DOHH2 (cell line): ENCODE data around the gene DBN1.
A peak's percentile ranks its signal among the peaks of the same experiment; 100 is the strongest.

Experiments used
- H3F3A ChIP-seq: fragments of 200-600 bp; sonication (generic), shearing (Covaris generic); 2 replicates; pipeline ENCODE4 v1.6.0; 2016; ENCODE audit warnings: antibody characterized with exemption, mild to moderate bottlenecking; ENCODE audit not compliant: control insufficient read depth, insufficient read depth
- H3K27ac ChIP-seq: fragments of 200-600 bp; sonication (generic); 2 replicates; pipeline ENCODE4 v1.5.1; 2014; ENCODE audit warnings: low read depth, mild to moderate bottlenecking, low read length, moderate library complexity
- H3K27me3 ChIP-seq: fragments of 200-600 bp; sonication (generic); 2 replicates; pipeline ENCODE4 v1.6.1; 2014; ENCODE audit warnings: mild to moderate bottlenecking, low read length, mixed read lengths; ENCODE audit not compliant: control insufficient read depth
- H3K36me3 ChIP-seq: fragments of 200-600 bp; sonication (generic); 2 replicates; pipeline ENCODE4 v1.6.1; 2014; ENCODE audit warnings: mild to moderate bottlenecking, low read length, moderate library complexity, mixed read lengths; ENCODE audit not compliant: control insufficient read depth
- H3K4me1 ChIP-seq: fragments of 200-600 bp; sonication (generic); 2 replicates; pipeline ENCODE4 v1.6.1; 2014; ENCODE audit warnings: mild to moderate bottlenecking, low read length, mixed read lengths; ENCODE audit not compliant: control insufficient read depth
- H3K4me2 ChIP-seq: fragments of 200-600 bp; sonication (generic); 2 replicates; pipeline ENCODE4 v1.6.0; 2014; ENCODE audit warnings: mild to moderate bottlenecking, low read length, moderate library complexity
- H3K4me3 ChIP-seq: fragments of 200-600 bp; sonication (generic); 2 replicates; pipeline ENCODE4 v1.5.1; 2014; ENCODE audit warnings: mild to moderate bottlenecking, low read length, mixed read lengths
- H3K79me2 ChIP-seq: fragments of 200-600 bp; sonication (generic); 2 replicates; pipeline ENCODE4 v1.6.1; 2014; ENCODE audit warnings: mild to moderate bottlenecking, low read length, mixed read lengths; ENCODE audit not compliant: control insufficient read depth
- H3K9me2 ChIP-seq: fragments of 200-600 bp; sonication (generic); replicated peaks from 2 replicates; pipeline ENCODE4 v1.6.1; 2014; ENCODE audit warnings: mild to moderate bottlenecking, low read length, mixed read lengths; ENCODE audit not compliant: control insufficient read depth
- H3K9me3 ChIP-seq: fragments of 200-600 bp; sonication (generic); 2 replicates; pipeline ENCODE4 v1.6.1; 2014; ENCODE audit warnings: antibody characterized with exemption, low read length, mixed read lengths; ENCODE audit not compliant: control insufficient read depth, insufficient read depth
- H4K20me1 ChIP-seq: fragments of 200-600 bp; sonication (generic); 2 replicates; pipeline ENCODE4 v1.6.0; 2014; ENCODE audit warnings: low read depth, mild to moderate bottlenecking, antibody characterized with exemption, low read length, moderate library complexity; ENCODE audit not compliant: control insufficient read depth, insufficient read depth
- EZH2phosphoT487 ChIP-seq: fragments of 200-600 bp; sonication (generic); IDR thresholded peaks from 2 replicates; pipeline ENCODE4 v1.6.1; 2017; ENCODE audit warnings: borderline replicate concordance, mild to moderate bottlenecking, antibody characterized with exemption, low read length, moderate library complexity, mixed read lengths
- TF ChIP-seq, protein P1 (sequence below): fragments of 200-600 bp; sonication (generic); IDR thresholded peaks from one replicate; pipeline ENCODE4 v1.5.1; 2014; ENCODE audit warnings: antibody characterized with exemption, mild to moderate bottlenecking, low read depth, low read length; ENCODE audit not compliant: poor library complexity, severe bottlenecking

The DBN1 gene

DNA sequence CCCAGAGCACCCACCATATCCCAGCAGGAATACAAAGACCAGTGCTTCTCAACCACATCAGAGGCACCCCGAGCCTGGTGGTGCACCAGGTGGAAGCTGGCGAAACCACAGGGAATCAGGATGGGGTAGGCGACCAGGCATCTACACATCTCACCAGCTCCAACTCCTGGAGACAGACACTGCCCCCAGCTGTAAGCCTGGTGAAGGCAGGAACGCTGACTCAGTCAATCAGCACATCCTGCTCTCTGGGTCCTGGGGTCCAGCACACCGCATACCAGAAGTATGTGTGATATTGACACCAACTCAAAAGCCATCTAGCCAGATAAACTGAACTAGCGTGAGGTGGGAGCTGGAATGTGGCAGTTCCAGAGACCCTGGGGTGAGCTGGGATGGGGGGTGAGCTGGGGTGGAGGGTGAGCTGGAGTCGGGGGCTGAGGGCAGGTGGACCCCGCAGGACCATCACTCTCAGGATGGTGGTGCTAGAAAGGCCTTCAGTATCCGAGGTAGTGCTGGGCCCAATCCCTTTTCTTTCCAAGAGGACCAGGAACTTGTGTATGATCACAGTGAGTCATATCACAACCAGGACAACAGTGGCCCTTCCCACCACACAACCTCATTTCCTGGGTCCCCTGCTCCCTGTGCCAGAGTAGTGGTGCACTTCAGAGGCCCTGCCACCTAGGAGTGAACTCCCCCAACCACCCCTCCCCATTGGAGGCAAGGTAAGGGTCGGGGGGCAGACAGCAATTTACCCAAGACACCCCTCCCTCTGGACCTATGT lies 2.5 kb downstream of the DBN1 start:
- Histone ChIP-seq H3K4me3 (no peak overlapping the region; the same call in 1 of the 2 replicates), H4K20me1 (peaks cover 13% of the 10 kb centered on the region; the same call in 1 of the 2 replicates), H3K9me3 (no peaks in the 10 kb centered on the region), H3K79me2 (peaks cover 36% of the 10 kb centered on the region), H3K4me2 (peak overlapping the region; percentile 16; the same call in 1 of the 2 replicates), H3K4me1 (peaks cover 41% of the 10 kb centered on the region), H3K9me2 (no peaks in the 10 kb centered on the region), H3K27me3 (no peaks in the 10 kb centered on the region), H3K27ac (no peak overlapping the region), H3F3A (0 out of 2 replicates have a peak, but pooled peaks cover 6% of the 10 kb centered on the region), H3K36me3 (peaks cover 37% of the 10 kb centered on the region)
- TF ChIP-seq EZH2phosphoT487 = no peak
- TF ChIP-seq, protein P1, sequence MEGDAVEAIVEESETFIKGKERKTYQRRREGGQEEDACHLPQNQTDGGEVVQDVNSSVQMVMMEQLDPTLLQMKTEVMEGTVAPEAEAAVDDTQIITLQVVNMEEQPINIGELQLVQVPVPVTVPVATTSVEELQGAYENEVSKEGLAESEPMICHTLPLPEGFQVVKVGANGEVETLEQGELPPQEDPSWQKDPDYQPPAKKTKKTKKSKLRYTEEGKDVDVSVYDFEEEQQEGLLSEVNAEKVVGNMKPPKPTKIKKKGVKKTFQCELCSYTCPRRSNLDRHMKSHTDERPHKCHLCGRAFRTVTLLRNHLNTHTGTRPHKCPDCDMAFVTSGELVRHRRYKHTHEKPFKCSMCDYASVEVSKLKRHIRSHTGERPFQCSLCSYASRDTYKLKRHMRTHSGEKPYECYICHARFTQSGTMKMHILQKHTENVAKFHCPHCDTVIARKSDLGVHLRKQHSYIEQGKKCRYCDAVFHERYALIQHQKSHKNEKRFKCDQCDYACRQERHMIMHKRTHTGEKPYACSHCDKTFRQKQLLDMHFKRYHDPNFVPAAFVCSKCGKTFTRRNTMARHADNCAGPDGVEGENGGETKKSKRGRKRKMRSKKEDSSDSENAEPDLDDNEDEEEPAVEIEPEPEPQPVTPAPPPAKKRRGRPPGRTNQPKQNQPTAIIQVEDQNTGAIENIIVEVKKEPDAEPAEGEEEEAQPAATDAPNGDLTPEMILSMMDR = no peak

DNA sequence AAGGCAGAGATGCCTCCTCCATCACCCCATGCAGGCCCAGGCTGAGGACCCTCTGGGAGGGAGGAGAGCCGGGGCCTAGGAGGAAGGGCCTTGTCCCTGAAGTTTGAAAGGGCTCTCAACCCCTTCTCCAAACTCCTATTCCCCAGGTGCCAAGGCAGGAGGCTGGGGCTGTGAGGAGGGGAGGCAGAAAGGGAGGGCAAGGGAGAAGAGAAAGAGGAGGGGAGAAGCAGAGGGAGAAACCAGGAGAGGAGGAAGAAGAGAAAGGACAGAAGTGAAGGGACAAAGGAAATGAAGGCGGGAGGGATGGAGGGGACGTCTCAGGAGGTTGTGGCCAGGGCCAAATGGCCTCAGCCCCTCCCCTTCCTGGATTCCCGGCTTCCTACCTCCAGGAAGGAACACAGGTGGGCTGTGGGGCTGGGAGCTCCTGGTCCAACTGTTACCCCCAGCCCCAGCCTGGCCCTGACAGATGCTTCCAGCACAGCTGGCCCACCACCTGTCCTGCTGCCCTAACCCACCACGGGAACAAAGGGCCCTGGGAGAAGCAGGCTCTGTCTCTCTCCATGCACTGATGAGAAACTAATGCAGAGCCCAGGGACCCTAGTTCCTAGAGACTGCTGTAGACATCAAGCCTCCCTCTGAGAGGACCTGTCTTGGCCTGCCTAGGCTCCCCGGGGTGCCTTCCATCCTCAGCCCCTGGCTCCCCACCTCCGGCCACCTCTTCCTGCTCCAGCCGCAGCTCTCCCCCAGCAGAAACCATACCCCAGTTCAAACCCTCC lies 3.5 kb downstream of the DBN1 start:
- H3K9me2 ChIP-seq = no peaks in the 10 kb centered on the region
- H4K20me1 ChIP-seq = peaks cover 13% of the 10 kb centered on the region; the same call in 1 of the 2 replicates
- no peak overlapping the region for H3K4me3 ChIP-seq
- H3K36me3 ChIP-seq = peaks cover 46% of the 10 kb centered on the region
- no peak overlapping the region for H3K4me2 ChIP-seq
- H3K4me1 ChIP-seq = peaks cover 31% of the 10 kb centered on the region
- no peaks in the 10 kb centered on the region for H3K27me3 ChIP-seq
- no peaks in the 10 kb centered on the region for H3F3A ChIP-seq
- H3K27ac ChIP-seq = no peak overlapping the region
- TF ChIP-seq, protein P1 = no peak
- no peak for TF ChIP-seq EZH2phosphoT487
- H3K9me3 ChIP-seq = no peaks in the 10 kb centered on the region
- peaks cover 36% of the 10 kb centered on the region for H3K79me2 ChIP-seq

DNA sequence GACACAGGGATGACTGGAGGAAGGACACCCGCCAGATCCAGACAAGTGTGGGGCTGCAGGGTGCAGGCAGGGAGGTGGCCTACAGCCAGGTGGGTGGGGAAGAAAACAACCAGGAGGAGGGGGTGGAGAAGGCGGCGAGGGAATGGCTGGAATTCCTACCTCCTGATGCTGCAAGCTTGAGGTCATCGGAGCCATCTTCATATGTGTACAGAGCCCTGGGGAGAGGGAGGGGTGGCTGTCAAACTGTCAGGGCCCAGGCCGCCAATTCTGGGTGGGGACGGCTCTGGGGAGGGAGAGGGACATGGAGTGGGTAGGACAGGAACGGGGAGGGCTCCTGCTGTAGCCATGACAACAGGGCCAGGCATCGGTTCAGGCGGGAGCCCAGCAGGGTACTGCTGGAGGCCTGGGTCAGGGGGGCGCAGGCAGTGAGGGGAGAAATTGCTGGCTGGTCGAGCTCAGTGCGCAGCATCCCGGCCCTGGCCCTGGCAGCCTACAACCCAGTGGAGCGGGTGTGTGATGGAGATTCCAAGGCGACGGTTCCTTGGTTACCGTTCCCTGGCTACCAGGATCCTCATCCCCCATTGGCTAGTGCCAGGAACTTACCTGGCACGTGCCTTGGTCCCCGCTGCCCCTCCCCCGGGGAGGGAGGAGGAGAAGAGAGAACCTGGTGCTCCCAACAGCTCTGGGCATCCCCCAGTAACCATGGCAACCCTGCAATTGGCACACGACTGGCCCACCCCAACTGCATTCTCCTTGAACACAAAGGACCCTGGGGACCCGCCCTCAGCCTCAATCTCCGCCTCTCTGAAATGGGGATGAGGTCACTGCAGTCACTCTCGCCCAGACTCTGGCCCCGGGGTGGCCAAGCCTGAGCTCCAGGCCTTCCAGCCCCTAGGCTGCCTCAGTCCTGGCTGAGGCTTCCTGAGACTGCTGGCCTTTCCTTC lies 4.5 kb downstream of the DBN1 start:
- Histone ChIP-seq H3K79me2 (peaks cover 36% of the 10 kb centered on the region), H3F3A (no peaks in the 10 kb centered on the region), H3K27ac (no peak overlapping the region), H4K20me1 (peaks cover 13% of the 10 kb centered on the region; the same call in 1 of the 2 replicates), H3K36me3 (peaks cover 46% of the 10 kb centered on the region), H3K9me2 (no peaks in the 10 kb centered on the region), H3K4me3 (no peak overlapping the region), H3K27me3 (no peaks in the 10 kb centered on the region), H3K4me1 (peaks cover 21% of the 10 kb centered on the region), H3K4me2 (no peak overlapping the region), H3K9me3 (no peaks in the 10 kb centered on the region)
- TF ChIP-seq EZH2phosphoT487 = no peak
